ENCODE results near the gene FOS. TPM values are rescaled to one million over a fixed set of nuclear protein-coding genes. Genes with fewer than 3 reads are reported as not detected.

Gene FOS
- 108 and 122 TPM in 2 replicates for total RNA-seq

- DNase-seq (ENCODE audit: low read depth) = peak; percentile 98
- TF ChIP-seq, protein P1, sequence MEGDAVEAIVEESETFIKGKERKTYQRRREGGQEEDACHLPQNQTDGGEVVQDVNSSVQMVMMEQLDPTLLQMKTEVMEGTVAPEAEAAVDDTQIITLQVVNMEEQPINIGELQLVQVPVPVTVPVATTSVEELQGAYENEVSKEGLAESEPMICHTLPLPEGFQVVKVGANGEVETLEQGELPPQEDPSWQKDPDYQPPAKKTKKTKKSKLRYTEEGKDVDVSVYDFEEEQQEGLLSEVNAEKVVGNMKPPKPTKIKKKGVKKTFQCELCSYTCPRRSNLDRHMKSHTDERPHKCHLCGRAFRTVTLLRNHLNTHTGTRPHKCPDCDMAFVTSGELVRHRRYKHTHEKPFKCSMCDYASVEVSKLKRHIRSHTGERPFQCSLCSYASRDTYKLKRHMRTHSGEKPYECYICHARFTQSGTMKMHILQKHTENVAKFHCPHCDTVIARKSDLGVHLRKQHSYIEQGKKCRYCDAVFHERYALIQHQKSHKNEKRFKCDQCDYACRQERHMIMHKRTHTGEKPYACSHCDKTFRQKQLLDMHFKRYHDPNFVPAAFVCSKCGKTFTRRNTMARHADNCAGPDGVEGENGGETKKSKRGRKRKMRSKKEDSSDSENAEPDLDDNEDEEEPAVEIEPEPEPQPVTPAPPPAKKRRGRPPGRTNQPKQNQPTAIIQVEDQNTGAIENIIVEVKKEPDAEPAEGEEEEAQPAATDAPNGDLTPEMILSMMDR (IDR thresholded peaks at IDR 0.05; ENCODE audit: insufficient read depth, low read depth, low read length) = no peak
- H3K4me3 ChIP-seq (ENCODE audit: low read depth, low read length) = peak within 1 kb of the TSS; percentile 88
Measured at GRCh38 chr14:75278422-75279152, at the start of gene FOS. Gene FOS, plus strand, starts transcription at chr14:75278828. Its CDS starts 155 bp downstream, at chr14:75278983.

GRCh38 chr14:75229661-75230139, 48.9 kb upstream of the FOS start:
- no peak overlapping the region for H3K4me3 ChIP-seq (ENCODE audit: low read depth, low read length)
- no peak for DNase-seq (ENCODE audit: low read depth)
- TF ChIP-seq, protein P1 (IDR thresholded peaks at IDR 0.05; ENCODE audit: insufficient read depth, low read depth, low read length) = no peak

- DNase-seq (ENCODE audit: low read depth) = peak; percentile 22
- TF ChIP-seq, protein P1 (IDR thresholded peaks at IDR 0.05; ENCODE audit: insufficient read depth, low read depth, low read length) = no peak
- H3K4me3 ChIP-seq (ENCODE audit: low read depth, low read length) = no peak overlapping the region
Measured at GRCh38 chr14:75230140-75230792, 48.4 kb upstream of the FOS start.

DNA sequence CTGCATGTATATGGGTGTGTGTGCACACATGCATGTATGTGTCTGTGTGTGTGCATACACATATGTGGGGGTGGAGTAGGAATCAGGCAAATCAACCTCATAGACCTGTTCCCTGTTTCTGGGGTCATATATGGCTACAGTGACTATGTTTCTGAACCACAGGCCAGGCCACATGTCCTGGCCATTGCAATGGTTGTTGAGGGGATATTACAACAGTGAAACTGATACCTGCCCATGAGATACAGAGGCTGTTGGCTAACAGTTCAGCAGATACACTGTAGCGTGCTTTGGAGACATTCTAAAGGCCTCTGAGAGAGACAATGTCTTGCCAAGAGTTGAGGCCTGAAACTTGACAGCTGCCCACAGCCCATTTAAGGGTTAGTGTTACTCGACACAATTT, 47.3 kb upstream of the FOS start:
- TF ChIP-seq, protein P1 (IDR thresholded peaks at IDR 0.05; ENCODE audit: insufficient read depth, low read depth, low read length) = no peak
- no peak overlapping the region for H3K4me3 ChIP-seq (ENCODE audit: low read depth, low read length)
- no peak for DNase-seq (ENCODE audit: low read depth)

- TF ChIP-seq, protein P1 (IDR thresholded peaks at IDR 0.05; ENCODE audit: insufficient read depth, low read depth, low read length) = no peak
- H3K4me3 ChIP-seq (ENCODE audit: low read depth, low read length) = no peak overlapping the region
- DNase-seq (ENCODE audit: low read depth) = no peak
Measured at GRCh38 chr14:75232191-75232590, 46.4 kb upstream of the FOS start.

GRCh38 chr14:75232597-75232996, 46.0 kb upstream of the FOS start:
- no peak for DNase-seq (ENCODE audit: low read depth)
- no peak overlapping the region for H3K4me3 ChIP-seq (ENCODE audit: low read depth, low read length)
- TF ChIP-seq, protein P1 (IDR thresholded peaks at IDR 0.05; ENCODE audit: insufficient read depth, low read depth, low read length) = no peak
